Peyer's patch (tissue), 4 donors: ENCODE measurements around the gene ADAMTS2. TPM values are rescaled to one million over a fixed set of nuclear protein-coding genes. Genes with fewer than 3 reads are reported as not detected.
"Not testable (repeated sequence)": the region's sequence is repeated elsewhere in the genome, so short reads cannot be mapped to it uniquely, and the experiment has no call there.

Source experiments
- DNase-seq, 3 donors: peaks; one replicate each; pipeline ENCODE4 v3.0.0-alpha.2; 2017 to 2019
- H3K27ac ChIP-seq, 4 donors: fragments of 200-600 bp; sonication (generic); one replicate each; pipeline ENCODE4 v1.5.1; 2016 to 2019
- H3K27me3 ChIP-seq, 2 donors: fragments of 200-600 bp; sonication (generic); one replicate each; pipeline ENCODE4 v1.5.1; 2019
- H3K36me3 ChIP-seq, 3 donors: fragments of 200-600 bp; sonication (generic); one replicate each; pipeline ENCODE4 v1.5.1; 2016 to 2019
- H3K4me1 ChIP-seq, 4 donors: fragments of 200-600 bp; sonication (generic); one replicate each; pipeline ENCODE4 v1.5.1; 2016 to 2019
- H3K4me3 ChIP-seq, 4 donors: fragments of 200-600 bp; sonication (generic); 1 replicate in 3 of 4; 2 replicates in 1 of 4; pipeline ENCODE4 v1.5.1; 2016 to 2019; ENCODE audit warnings: mild to moderate bottlenecking in 1 of 4
- H3K9me3 ChIP-seq, 4 donors: fragments of 200-600 bp; sonication (generic); one replicate each; pipeline ENCODE4 v1.5.1; 2016 to 2019; ENCODE audit warnings: mild to moderate bottlenecking in 1 of 4
- POLR2A ChIP-seq, 2 donors: fragments of 450-650 bp; IDR thresholded peaks; one replicate each; pipeline ENCODE4 v1.5.1; 2017; ENCODE audit warnings: antibody characterized with exemption in 2 of 2, mild to moderate bottlenecking in 2 of 2, moderate library complexity in 2 of 2
- total RNA-seq, 4 donors: library from RNA; depleted of rRNA; stranded (reverse); fragments of >200 nt; gene quantifications; one replicate each; pipeline ENCODE4 v1.1.0, GENCODE V29; 2016
- TF ChIP-seq, protein P1 (sequence below), 6 experiments: fragments of 450-650 bp in 4 of 6; fragments of 200-600 bp in 2 of 6; sonication (generic) in 1 of 6; IDR thresholded peaks; one replicate each; pipeline ENCODE4 v1.5.1; 2017 to 2019; ENCODE audit warnings: antibody characterized with exemption in 6 of 6, mild to moderate bottlenecking in 3 of 6, moderate library complexity in 1 of 6

ADAMTS2 gene
- total RNA-seq, 4 donors from 2014 or later: 5.3 to 90.0 (median 9.5) TPM

- H3K27ac ChIP-seq: no peak overlapping the region
- H3K4me3 ChIP-seq: no peak overlapping the region
- TF ChIP-seq, protein P1, sequence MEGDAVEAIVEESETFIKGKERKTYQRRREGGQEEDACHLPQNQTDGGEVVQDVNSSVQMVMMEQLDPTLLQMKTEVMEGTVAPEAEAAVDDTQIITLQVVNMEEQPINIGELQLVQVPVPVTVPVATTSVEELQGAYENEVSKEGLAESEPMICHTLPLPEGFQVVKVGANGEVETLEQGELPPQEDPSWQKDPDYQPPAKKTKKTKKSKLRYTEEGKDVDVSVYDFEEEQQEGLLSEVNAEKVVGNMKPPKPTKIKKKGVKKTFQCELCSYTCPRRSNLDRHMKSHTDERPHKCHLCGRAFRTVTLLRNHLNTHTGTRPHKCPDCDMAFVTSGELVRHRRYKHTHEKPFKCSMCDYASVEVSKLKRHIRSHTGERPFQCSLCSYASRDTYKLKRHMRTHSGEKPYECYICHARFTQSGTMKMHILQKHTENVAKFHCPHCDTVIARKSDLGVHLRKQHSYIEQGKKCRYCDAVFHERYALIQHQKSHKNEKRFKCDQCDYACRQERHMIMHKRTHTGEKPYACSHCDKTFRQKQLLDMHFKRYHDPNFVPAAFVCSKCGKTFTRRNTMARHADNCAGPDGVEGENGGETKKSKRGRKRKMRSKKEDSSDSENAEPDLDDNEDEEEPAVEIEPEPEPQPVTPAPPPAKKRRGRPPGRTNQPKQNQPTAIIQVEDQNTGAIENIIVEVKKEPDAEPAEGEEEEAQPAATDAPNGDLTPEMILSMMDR (IDR thresholded peaks at IDR 0.05): no peak
- no peak for TF ChIP-seq POLR2A (IDR thresholded peaks at IDR 0.05)
- no peaks in the 10 kb centered on the region for H3K36me3 ChIP-seq
- H3K9me3 ChIP-seq: no peaks in the 10 kb centered on the region
- peak in 1 of 3 donors; percentile 20 for DNase-seq
- no peaks in the 10 kb centered on the region for H3K27me3 ChIP-seq
- H3K4me1 ChIP-seq: no peaks in the 10 kb centered on the region
Measured at GRCh38 chr5:179288809-179289185, 56.5 kb downstream of the ADAMTS2 start.

DNA sequence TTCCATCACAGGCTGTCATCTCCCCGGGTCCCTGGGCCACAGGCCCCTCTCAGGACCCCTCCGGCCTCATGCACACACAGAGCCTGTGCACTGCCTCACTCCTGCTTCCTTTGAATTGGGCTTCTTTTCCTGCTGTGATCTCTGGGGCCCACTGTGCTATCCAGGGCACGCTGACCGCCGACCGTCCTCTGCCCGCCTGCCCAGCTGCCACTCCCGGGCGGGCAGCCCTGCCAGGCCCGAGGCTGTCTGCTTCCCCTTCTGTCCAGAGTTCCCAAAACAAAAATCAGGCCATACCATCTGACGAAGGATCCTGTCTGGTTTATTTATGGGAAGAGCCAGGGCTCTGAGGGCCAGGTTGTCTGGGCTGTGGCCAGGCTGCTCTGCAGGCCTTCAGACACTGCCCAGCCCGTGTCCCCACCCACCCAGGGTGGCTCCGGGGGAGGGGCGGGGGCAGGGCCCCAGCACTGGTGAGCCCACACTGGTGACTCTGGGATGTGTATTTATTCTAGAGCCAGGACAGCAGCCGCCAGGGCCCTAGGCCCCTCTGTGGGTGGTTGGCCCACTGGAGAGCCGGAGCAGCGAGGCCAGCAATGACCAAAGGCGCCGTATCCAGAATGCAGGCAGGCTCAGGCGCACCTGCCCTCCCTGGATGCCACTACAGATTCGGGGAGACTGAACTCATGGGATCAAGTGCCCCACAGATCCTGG, 57.0 kb downstream of the ADAMTS2 start:
- no peak overlapping the region for H3K27ac ChIP-seq
- no peaks in the 10 kb centered on the region for H3K36me3 ChIP-seq
- H3K4me1 ChIP-seq: no peaks in the 10 kb centered on the region
- no peaks in the 10 kb centered on the region for H3K27me3 ChIP-seq
- H3K4me3 ChIP-seq: no peak overlapping the region
- peak in 1 of 3 donors; percentile 44 for DNase-seq
- TF ChIP-seq, protein P1 (IDR thresholded peaks at IDR 0.05): no peak
- no peak for TF ChIP-seq POLR2A (IDR thresholded peaks at IDR 0.05)
- H3K9me3 ChIP-seq: no peaks in the 10 kb centered on the region

- Histone ChIP-seq H3K4me1 (no peaks in the 10 kb centered on the region), H3K4me3 (no peak overlapping the region), H3K27ac (no peak overlapping the region), H3K9me3 (no peaks in the 10 kb centered on the region), H3K36me3 (no peaks in the 10 kb centered on the region), H3K27me3 (no peaks in the 10 kb centered on the region)
- peak in 1 of 3 donors; percentile 15 for DNase-seq
- no peak for TF ChIP-seq POLR2A (IDR thresholded peaks at IDR 0.05)
- TF ChIP-seq, protein P1 (IDR thresholded peaks at IDR 0.05): no peak
Measured at GRCh38 chr5:179287631-179288030, 57.6 kb downstream of the ADAMTS2 start.

GRCh38 chr5:179287071-179287470, 58.2 kb downstream of the ADAMTS2 start:
- TF ChIP-seq, protein P1 (IDR thresholded peaks at IDR 0.05): no peak
- TF ChIP-seq POLR2A (IDR thresholded peaks at IDR 0.05): no peak
- Histone ChIP-seq H3K36me3 (no peaks in the 10 kb centered on the region), H3K9me3 (no peaks in the 10 kb centered on the region), H3K4me3 (no peak overlapping the region), H3K4me1 (no peaks in the 10 kb centered on the region), H3K27me3 (no peaks in the 10 kb centered on the region), H3K27ac (no peak overlapping the region)
- no peak for DNase-seq

GRCh38 chr5:179285776-179286162, 59.5 kb downstream of the ADAMTS2 start:
- not testable (repeated sequence) for H3K4me3 ChIP-seq, H3K27ac ChIP-seq, H3K9me3 ChIP-seq, DNase-seq, H3K27me3 ChIP-seq, H3K4me1 ChIP-seq, H3K36me3 ChIP-seq

DNA sequence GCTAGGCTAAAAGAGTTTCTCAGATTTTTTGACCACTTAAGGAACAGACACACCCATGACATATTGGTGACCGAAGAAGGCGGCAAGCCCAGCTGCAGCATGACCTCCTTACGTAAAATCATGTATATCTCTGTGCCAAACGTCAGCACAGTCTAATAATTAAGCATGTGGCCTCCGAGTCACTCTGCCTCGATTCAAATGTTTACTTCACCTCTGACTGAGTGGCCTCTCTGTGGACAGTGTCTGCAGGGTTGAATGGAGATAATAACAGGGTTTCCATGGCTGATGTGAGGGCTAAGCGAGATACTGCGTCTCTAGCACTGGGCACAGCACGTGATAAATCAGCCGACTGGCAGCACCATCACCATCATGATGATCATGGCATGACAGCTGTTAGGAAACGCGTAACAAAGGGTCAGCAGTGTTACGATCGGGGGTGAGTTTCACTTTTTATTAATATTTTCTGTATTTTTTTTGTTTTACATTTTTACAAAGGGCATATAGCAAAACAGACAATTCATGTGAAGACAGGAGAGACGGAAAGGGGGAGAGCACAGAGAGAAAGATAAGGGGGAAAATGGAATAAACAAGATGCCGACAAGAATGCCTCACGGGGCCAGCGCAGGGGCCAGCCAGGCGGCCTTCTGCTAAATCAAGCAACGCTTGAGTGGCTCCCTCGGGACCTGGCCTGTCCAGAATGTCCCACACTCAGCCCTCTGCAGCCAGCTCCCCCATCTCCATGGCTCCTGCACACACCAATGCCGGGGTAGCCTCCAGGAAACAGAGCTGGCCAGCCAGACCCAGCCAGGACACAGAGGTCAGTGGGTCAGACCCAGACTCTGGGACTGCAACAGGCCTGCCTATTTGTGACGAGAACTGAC, 60.3 kb downstream of the ADAMTS2 start:
- peak overlapping the region in 1 of 4 donors; percentile 22 for H3K27ac ChIP-seq
- TF ChIP-seq, protein P1 (IDR thresholded peaks at IDR 0.05): no peak
- TF ChIP-seq POLR2A (IDR thresholded peaks at IDR 0.05): no peak
- H3K4me3 ChIP-seq: no peak overlapping the region
- DNase-seq: no peak
- H3K27me3 ChIP-seq: no peaks in the 10 kb centered on the region
- no peaks in the 10 kb centered on the region for H3K36me3 ChIP-seq
- no peaks in the 10 kb centered on the region for H3K4me1 ChIP-seq
- H3K9me3 ChIP-seq: no peaks in the 10 kb centered on the region

DNA sequence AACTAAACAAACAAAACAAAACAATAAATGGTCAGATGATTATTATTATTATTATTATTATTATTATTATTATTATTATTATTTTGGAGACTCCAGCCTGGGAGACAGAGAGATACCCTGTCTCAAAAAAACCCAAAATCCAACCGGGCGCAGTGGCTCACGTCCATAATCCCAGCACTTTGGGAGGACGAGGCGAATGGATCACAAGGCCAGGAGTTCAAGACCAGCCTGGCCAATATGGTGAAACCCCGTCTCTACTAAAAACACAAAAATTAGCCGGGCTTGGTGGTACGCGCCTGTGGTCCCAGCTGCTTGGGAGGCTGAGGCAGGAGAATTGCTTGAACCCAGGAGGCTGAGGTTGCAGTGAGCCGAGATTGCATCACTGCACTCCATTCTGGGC, 61.4 kb downstream of the ADAMTS2 start:
- H3K27ac ChIP-seq, H3K4me3 ChIP-seq, H3K27me3 ChIP-seq, H3K36me3 ChIP-seq, H3K4me1 ChIP-seq, DNase-seq, H3K9me3 ChIP-seq: not testable (repeated sequence)
